ENCODE data around the gene BAZ2B. TPM values are rescaled to one million over a fixed set of nuclear protein-coding genes. Genes with fewer than 3 reads are reported as not detected.

Gene BAZ2B
- polyA plus RNA-seq, 2 of the 4 experiments (the other 2 are of a cell fraction) = 19.6 to 50.6 TPM

DNA sequence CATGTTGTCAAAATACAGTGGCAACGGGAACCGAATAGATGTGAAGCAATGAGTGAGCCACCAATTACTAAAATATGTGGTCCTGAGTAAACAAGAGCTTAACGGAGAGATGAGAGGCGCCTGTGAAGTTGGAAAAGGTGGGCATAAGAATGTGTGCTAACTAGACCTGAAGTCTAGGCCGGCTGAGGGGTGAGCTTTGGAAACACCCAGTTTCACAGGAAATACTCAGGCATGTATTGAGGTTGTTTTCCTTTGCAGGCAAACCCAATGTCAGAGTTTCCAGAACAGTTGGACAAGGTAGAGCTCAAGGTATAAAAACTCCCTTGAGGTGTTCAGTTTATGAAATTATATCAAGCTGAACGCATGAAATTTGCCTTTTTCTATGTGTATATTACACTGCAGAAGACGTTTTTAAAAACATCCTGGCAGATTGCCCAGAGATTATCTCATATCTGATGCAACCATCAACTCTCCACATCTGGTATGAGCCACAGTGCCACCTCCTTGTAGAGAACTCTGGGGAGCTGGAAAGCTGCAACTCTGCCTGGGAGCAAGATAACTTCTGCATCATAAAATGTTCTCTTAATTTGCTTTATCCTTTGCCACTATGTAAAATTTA, 325.9 kb downstream of the BAZ2B start:
- 48% methylated on average over 7 of the region's 7 CpGs for WGBS (ENCODE audit: missing lambda C conversion rate)
- ChIA-PET POLR2A (interaction anchor here (0.6 to 1.2 kb wide), 2 partner anchors 422 to 496 kb away, joined by 3 read pairs; partner anchors contain the start of gene MARCHF7), CTCF (interaction anchor here (0.6 to 1.5 kb wide), 3 partner anchors 13 to 76 kb away, joined by 3 to 5 read pairs (median 3); no protein-coding TSS in a partner anchor)
- DNase-seq (ENCODE audit: low read depth in 1 of 2, low spot score in 1 of 2) = peak; percentile 38 to 75
- peak overlapping the region; percentile 80 to 84 for H3K27ac ChIP-seq
- no peak overlapping the region for H3K4me3 ChIP-seq
- H3K9me3 ChIP-seq = no peaks in the 10 kb centered on the region
- TF ChIP-seq MAZ (IDR thresholded peaks at IDR 0.05; ENCODE audit: borderline replicate concordance, low read depth, low read length) (no peak), GATA3 (IDR thresholded peaks at IDR 0.05; ENCODE audit: borderline replicate concordance) (peak; percentile 70; the same call in 1 of the 2 replicates), RARB (CRISPR knock-in tag; IDR thresholded peaks at IDR 0.05) (no peak), RAD21 (conservative IDR thresholded peaks at IDR 0.05 in 1 of 2, IDR thresholded peaks at IDR 0.05 in 1 of 2) (0 out of 5 replicates have a peak, but pooled peaks of 1 of the 2 experiments have one; percentile 30), RNF2 (IDR thresholded peaks at IDR 0.05; ENCODE audit: borderline replicate concordance, low read depth) (no peak), MAFK (IDR thresholded peaks at IDR 0.05; ENCODE audit: partially characterized antibody) (no peak), SMC3 (IDR thresholded peaks at IDR 0.05) (0 out of 3 replicates have a peak, but pooled peaks have one; percentile 8), EHMT2 (IDR thresholded peaks at IDR 0.05; ENCODE audit: low read depth) (no peak), POLR2A (IDR thresholded peaks at IDR 0.05; ENCODE audit: low read length) (no peak), TP53 (CRISPR knock-in tag; IDR thresholded peaks at IDR 0.05) (no peak), CEBPB (IDR thresholded peaks at IDR 0.05) (peak in 1 of 2 experiments; percentile 75; a peak in 2 of 4 replicates), JUN (IDR thresholded peaks at IDR 0.05) (peak in 1 of 2 experiments; percentile 37; a peak in 1 of 5 replicates)
- TF ChIP-seq, protein P1, sequence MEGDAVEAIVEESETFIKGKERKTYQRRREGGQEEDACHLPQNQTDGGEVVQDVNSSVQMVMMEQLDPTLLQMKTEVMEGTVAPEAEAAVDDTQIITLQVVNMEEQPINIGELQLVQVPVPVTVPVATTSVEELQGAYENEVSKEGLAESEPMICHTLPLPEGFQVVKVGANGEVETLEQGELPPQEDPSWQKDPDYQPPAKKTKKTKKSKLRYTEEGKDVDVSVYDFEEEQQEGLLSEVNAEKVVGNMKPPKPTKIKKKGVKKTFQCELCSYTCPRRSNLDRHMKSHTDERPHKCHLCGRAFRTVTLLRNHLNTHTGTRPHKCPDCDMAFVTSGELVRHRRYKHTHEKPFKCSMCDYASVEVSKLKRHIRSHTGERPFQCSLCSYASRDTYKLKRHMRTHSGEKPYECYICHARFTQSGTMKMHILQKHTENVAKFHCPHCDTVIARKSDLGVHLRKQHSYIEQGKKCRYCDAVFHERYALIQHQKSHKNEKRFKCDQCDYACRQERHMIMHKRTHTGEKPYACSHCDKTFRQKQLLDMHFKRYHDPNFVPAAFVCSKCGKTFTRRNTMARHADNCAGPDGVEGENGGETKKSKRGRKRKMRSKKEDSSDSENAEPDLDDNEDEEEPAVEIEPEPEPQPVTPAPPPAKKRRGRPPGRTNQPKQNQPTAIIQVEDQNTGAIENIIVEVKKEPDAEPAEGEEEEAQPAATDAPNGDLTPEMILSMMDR (IDR thresholded peaks at IDR 0.05) = peak; percentile 27; the same call in 1 of the 3 replicates
- TF ChIP-seq, protein P2, sequence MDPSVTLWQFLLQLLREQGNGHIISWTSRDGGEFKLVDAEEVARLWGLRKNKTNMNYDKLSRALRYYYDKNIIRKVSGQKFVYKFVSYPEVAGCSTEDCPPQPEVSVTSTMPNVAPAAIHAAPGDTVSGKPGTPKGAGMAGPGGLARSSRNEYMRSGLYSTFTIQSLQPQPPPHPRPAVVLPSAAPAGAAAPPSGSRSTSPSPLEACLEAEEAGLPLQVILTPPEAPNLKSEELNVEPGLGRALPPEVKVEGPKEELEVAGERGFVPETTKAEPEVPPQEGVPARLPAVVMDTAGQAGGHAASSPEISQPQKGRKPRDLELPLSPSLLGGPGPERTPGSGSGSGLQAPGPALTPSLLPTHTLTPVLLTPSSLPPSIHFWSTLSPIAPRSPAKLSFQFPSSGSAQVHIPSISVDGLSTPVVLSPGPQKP (IDR thresholded peaks at IDR 0.05; ENCODE audit: low read depth, low read length) = no peak
- H3K4me2 ChIP-seq = peak overlapping the region; percentile 73
- peaks cover 24% of the 10 kb centered on the region for H3K4me1 ChIP-seq
- FAIRE-seq = no peak
- peak; percentile 17 to 50; a peak in 3 of 6 replicates for ATAC-seq

DNA sequence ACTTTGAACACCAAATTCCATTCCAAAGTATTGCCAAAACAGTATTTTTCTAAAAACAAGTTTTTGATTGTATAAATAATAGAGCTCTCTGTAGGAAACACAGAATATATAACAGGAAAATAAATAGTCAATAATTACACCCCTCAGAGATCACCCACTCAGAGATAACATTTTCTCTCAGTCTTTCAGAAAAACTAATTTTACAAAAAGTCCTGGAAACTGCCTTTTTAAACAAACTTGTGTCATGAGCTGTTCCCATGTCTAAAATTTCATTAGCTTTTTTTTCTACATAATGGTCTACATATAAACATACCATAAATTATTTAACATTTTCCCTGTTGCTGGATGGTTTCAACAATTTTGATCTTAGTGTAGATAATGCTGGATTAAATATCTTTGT, 328.6 kb downstream of the BAZ2B start:
- ATAC-seq = no peak
- FAIRE-seq = no peak
- Histone ChIP-seq H3K4me1 (peaks cover 27% of the 10 kb centered on the region), H3K9me3 (no peaks in the 10 kb centered on the region), H3K4me3 (no peak overlapping the region), H3K27ac (peak overlapping the region in 1 of 2 experiments; percentile 88; a peak in 3 of 6 replicates), H3K4me2 (no peak overlapping the region; the same call in 2 of the 3 replicates)
- ChIA-PET POLR2A (interaction anchor here (0.7 to 2.6 kb wide), 2 partner anchors 327 to 424 kb away, joined by 6 to 13 read pairs; partner anchors contain the start of gene MARCHF7), CTCF (interaction anchor here (1.4 kb wide), 1 partner anchor 424 kb away, joined by 4 read pairs; the partner anchor contains the start of gene MARCHF7)
- no peak for DNase-seq (ENCODE audit: low read depth in 1 of 2, low spot score in 1 of 2)
- TF ChIP-seq ZC3H11A (IDR thresholded peaks at IDR 0.05) (no peak), FOSL2 (IDR thresholded peaks at IDR 0.05) (no peak), FOSL2 (CRISPR knock-in tag; IDR thresholded peaks at IDR 0.05) (no peak), ZSCAN20 (CRISPR knock-in tag; IDR thresholded peaks at IDR 0.05) (no peak), POLR2AphosphoS2 (conservative IDR thresholded peaks at IDR 0.05; ENCODE audit: low read length) (no peak), CHD2 (IDR thresholded peaks at IDR 0.05; ENCODE audit: low read length, partially characterized antibody) (no peak), MYC (IDR thresholded peaks at IDR 0.05; ENCODE audit: borderline replicate concordance, low read length) (no peak), HOXA7 (CRISPR knock-in tag; IDR thresholded peaks at IDR 0.05) (no peak), MAFK (IDR thresholded peaks at IDR 0.05; ENCODE audit: partially characterized antibody) (no peak), RARB (CRISPR knock-in tag; IDR thresholded peaks at IDR 0.05) (no peak), NFE2L2 (conservative IDR thresholded peaks at IDR 0.05; ENCODE audit: low read length) (no peak)
- TF ChIP-seq, protein P3, sequence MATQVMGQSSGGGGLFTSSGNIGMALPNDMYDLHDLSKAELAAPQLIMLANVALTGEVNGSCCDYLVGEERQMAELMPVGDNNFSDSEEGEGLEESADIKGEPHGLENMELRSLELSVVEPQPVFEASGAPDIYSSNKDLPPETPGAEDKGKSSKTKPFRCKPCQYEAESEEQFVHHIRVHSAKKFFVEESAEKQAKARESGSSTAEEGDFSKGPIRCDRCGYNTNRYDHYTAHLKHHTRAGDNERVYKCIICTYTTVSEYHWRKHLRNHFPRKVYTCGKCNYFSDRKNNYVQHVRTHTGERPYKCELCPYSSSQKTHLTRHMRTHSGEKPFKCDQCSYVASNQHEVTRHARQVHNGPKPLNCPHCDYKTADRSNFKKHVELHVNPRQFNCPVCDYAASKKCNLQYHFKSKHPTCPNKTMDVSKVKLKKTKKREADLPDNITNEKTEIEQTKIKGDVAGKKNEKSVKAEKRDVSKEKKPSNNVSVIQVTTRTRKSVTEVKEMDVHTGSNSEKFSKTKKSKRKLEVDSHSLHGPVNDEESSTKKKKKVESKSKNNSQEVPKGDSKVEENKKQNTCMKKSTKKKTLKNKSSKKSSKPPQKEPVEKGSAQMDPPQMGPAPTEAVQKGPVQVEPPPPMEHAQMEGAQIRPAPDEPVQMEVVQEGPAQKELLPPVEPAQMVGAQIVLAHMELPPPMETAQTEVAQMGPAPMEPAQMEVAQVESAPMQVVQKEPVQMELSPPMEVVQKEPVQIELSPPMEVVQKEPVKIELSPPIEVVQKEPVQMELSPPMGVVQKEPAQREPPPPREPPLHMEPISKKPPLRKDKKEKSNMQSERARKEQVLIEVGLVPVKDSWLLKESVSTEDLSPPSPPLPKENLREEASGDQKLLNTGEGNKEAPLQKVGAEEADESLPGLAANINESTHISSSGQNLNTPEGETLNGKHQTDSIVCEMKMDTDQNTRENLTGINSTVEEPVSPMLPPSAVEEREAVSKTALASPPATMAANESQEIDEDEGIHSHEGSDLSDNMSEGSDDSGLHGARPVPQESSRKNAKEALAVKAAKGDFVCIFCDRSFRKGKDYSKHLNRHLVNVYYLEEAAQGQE (IDR thresholded peaks at IDR 0.05) = no peak
- TF ChIP-seq, protein P4, sequence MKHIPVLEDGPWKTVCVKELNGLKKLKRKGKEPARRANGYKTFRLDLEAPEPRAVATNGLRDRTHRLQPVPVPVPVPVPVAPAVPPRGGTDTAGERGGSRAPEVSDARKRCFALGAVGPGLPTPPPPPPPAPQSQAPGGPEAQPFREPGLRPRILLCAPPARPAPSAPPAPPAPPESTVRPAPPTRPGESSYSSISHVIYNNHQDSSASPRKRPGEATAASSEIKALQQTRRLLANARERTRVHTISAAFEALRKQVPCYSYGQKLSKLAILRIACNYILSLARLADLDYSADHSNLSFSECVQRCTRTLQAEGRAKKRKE (CRISPR knock-in tag; IDR thresholded peaks at IDR 0.05; ENCODE audit: low read depth) = no peak
- TF ChIP-seq, protein P5, sequence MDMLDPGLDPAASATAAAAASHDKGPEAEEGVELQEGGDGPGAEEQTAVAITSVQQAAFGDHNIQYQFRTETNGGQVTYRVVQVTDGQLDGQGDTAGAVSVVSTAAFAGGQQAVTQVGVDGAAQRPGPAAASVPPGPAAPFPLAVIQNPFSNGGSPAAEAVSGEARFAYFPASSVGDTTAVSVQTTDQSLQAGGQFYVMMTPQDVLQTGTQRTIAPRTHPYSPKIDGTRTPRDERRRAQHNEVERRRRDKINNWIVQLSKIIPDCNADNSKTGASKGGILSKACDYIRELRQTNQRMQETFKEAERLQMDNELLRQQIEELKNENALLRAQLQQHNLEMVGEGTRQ (IDR thresholded peaks at IDR 0.05) = no peak
- TF ChIP-seq, protein P6, sequence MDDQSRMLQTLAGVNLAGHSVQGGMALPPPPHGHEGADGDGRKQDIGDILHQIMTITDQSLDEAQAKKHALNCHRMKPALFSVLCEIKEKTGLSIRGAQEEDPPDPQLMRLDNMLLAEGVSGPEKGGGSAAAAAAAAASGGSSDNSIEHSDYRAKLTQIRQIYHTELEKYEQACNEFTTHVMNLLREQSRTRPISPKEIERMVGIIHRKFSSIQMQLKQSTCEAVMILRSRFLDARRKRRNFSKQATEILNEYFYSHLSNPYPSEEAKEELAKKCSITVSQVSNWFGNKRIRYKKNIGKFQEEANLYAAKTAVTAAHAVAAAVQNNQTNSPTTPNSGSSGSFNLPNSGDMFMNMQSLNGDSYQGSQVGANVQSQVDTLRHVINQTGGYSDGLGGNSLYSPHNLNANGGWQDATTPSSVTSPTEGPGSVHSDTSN (IDR thresholded peaks at IDR 0.05) = no peak

Data from A549 (cell line).